Measurements from ENCODE around the gene NME7. TPM values are rescaled to one million over a fixed set of nuclear protein-coding genes. Genes with fewer than 3 reads are reported as not detected.

NME7 gene
- total RNA-seq, 1 experiment from 2014 or later = 13.8 TPM

GRCh38 chr1:169196581-169196980, 171.0 kb downstream of the NME7 start:
- ChIA-PET CTCF (no interaction called here), POLR2A (no interaction called here)
- Mint-ChIP-seq H3K27me3 (ENCODE audit: low read depth) (no peaks in the 10 kb centered on the region), H3K9me3 (peaks cover 14% of the 10 kb centered on the region), H3K27ac (no peak overlapping the region), H3K4me3 (no peak overlapping the region), H3K36me3 (peaks cover 9% of the 10 kb centered on the region), H3K4me1 (peaks cover 7% of the 10 kb centered on the region)
- ATAC-seq = no peak
- TF ChIP-seq ZNF232 (CRISPR knock-in tag; IDR thresholded peaks at IDR 0.05) (no peak), NR3C1 (CRISPR knock-in tag; conservative IDR thresholded peaks at IDR 0.05; ENCODE audit: low read depth) (no peak), FOXJ3 (CRISPR knock-in tag; IDR thresholded peaks at IDR 0.05; ENCODE audit: borderline replicate concordance) (no peak), ZNF219 (CRISPR knock-in tag; IDR thresholded peaks at IDR 0.05; ENCODE audit: borderline replicate concordance) (no peak), STAT6 (CRISPR knock-in tag; conservative IDR thresholded peaks at IDR 0.05; ENCODE audit: low read depth) (no peak), ELF4 (CRISPR knock-in tag; IDR thresholded peaks at IDR 0.05; ENCODE audit: low read depth) (no peak), ATF6 (CRISPR knock-in tag; IDR thresholded peaks at IDR 0.05) (no peak), ZBTB43 (CRISPR knock-in tag; IDR thresholded peaks at IDR 0.05) (no peak), IRF1 (CRISPR knock-in tag; IDR thresholded peaks at IDR 0.05) (no peak)
- no peak for DNase-seq (ENCODE audit: low spot score)

- ChIA-PET CTCF (no interaction called here), POLR2A (no interaction called here)
- H3K4me1 Mint-ChIP-seq = peaks cover 7% of the 10 kb centered on the region
- H3K9me3 Mint-ChIP-seq = peaks cover 14% of the 10 kb centered on the region
- TF ChIP-seq ATF3 (CRISPR knock-in tag; conservative IDR thresholded peaks at IDR 0.05) (no peak), USF1 (CRISPR knock-in tag; IDR thresholded peaks at IDR 0.05) (no peak)
- H3K4me3 Mint-ChIP-seq = no peak overlapping the region
- DNase-seq (ENCODE audit: low spot score) (no peak), ATAC-seq (no peak)
- H3K27me3 Mint-ChIP-seq (ENCODE audit: low read depth) = no peaks in the 10 kb centered on the region
- H3K27ac Mint-ChIP-seq = no peak overlapping the region
- peaks cover 9% of the 10 kb centered on the region for H3K36me3 Mint-ChIP-seq
Measured at GRCh38 chr1:169196161-169196560, 171.4 kb downstream of the NME7 start.

GRCh38 chr1:169193191-169193850, 174.3 kb downstream of the NME7 start:
- H3K36me3 Mint-ChIP-seq = peaks cover 9% of the 10 kb centered on the region
- POLR2A ChIA-PET = no interaction called here

More at GRCh38 chr1:169193191-169193850, 174.3 kb downstream of the NME7 start:
- Mint-ChIP-seq H3K4me3 (no peak overlapping the region), H3K27me3 (ENCODE audit: low read depth) (no peaks in the 10 kb centered on the region), H3K4me1 (no peaks in the 10 kb centered on the region; the same call in 1 of the 2 replicates), H3K27ac (no peak overlapping the region), H3K9me3 (peaks cover 12% of the 10 kb centered on the region)
- CTCF ChIA-PET = no interaction called here
- DNase-seq (ENCODE audit: low spot score) (no peak), ATAC-seq (no peak)
- no peak for TF ChIP-seq TEAD4 (CRISPR knock-in tag; IDR thresholded peaks at IDR 0.05)
- TF ChIP-seq PRRX2 (CRISPR knock-in tag; IDR thresholded peaks at IDR 0.05) = no peak
- no peak for TF ChIP-seq OVOL2 (CRISPR knock-in tag; IDR thresholded peaks at IDR 0.05; ENCODE audit: borderline replicate concordance)
- no peak for TF ChIP-seq ZNF121 (CRISPR knock-in tag; IDR thresholded peaks at IDR 0.05)
- TF ChIP-seq FOXP1 (CRISPR knock-in tag; IDR thresholded peaks at IDR 0.05; ENCODE audit: borderline replicate concordance) = no peak
- TF ChIP-seq EMX1 (CRISPR knock-in tag; IDR thresholded peaks at IDR 0.05) = no peak
- TF ChIP-seq USF1 (CRISPR knock-in tag; IDR thresholded peaks at IDR 0.05) = no peak
- no peak for TF ChIP-seq ZNF317 (CRISPR knock-in tag; IDR thresholded peaks at IDR 0.05; ENCODE audit: borderline replicate concordance, low read depth)
- no peak for TF ChIP-seq USF2 (CRISPR knock-in tag; IDR thresholded peaks at IDR 0.05)

Data from WTC11 (cell line).